T-cell (primary cell): Measurements from ENCODE around the gene RBMXL2. TPM values are rescaled to one million over a fixed set of nuclear protein-coding genes. Genes with fewer than 3 reads are reported as not detected.

Source experiments
- ATAC-seq, 4 experiments: fragments of 200-7000 bp in 3 of 4; fragments of 150-1000 bp in 1 of 4; cut with Tn5 transposase; replicated peaks in 1 of 4; 1 replicate in 3 of 4; 2 replicates in 1 of 4; pipeline ENCODE4 v1.10.0; 2021; ENCODE audit warnings: moderate library complexity in 3 of 4, mild to moderate bottlenecking in 2 of 4, moderate number of reproducible peaks in 1 of 4
- CTCF ChIA-PET, 2 donors: fragments of 300-600 bp; sonication (Branson Sonifier 250); formaldehyde crosslinking; loops; one replicate each; lab custom pipeline; 2022; ENCODE audit warnings: antibody characterized with exemption in 2 of 2; lab: Charles Lee
- POLR2A ChIA-PET, 2 donors: fragments of 300-600 bp; sonication (Branson Sonifier 250); formaldehyde crosslinking; loops; one replicate each; lab custom pipeline; 2022; ENCODE audit warnings: antibody characterized with exemption in 2 of 2; lab: Charles Lee
- DNase-seq, 35 experiments: peaks; one replicate each; pipeline versions ENCODE4 v3.0.0 to v3.0.0-alpha.2; 2013 to 2023
- H3K27ac ChIP-seq: one replicate; pipeline ENCODE4 v1.5.1; 2013; ENCODE audit warnings: low read length
- H3K27me3 ChIP-seq, 2 experiments: replicated peaks in 1 of 2; 1 replicate in 1 of 2; 2 replicates in 1 of 2; pipeline versions ENCODE4 v1.6.1 to v1.7.0; 2013; ENCODE audit warnings: low read length in 1 of 2, mixed read lengths in 1 of 2; ENCODE audit not compliant: control insufficient read depth in 2 of 2, insufficient read depth in 2 of 2; ENCODE audit errors: extremely low read depth in 1 of 2
- H3K36me3 ChIP-seq, 2 donors: 1 replicate in 1 of 2; 2 replicates in 1 of 2; pipeline versions ENCODE4 v1.6.1 to v1.7.0; 2013; ENCODE audit warnings: low read length in 1 of 2; ENCODE audit not compliant: control insufficient read depth in 2 of 2, insufficient read depth in 1 of 2; ENCODE audit errors: extremely low read depth in 1 of 2
- H3K4me1 ChIP-seq, 2 experiments: 1 replicate in 1 of 2; 2 replicates in 1 of 2; pipeline versions ENCODE4 v1.6.1 to v1.7.0; 2013; ENCODE audit warnings: low read length in 2 of 2, mixed read lengths in 1 of 2; ENCODE audit not compliant: insufficient read depth in 2 of 2, control insufficient read depth in 1 of 2; ENCODE audit errors: extremely low read depth in 1 of 2
- H3K4me3 ChIP-seq, 2 donors: 1 replicate in 1 of 2; 2 replicates in 1 of 2; pipeline versions ENCODE4 v1.5.1 to v1.7.0; 2013; ENCODE audit warnings: mild to moderate bottlenecking in 2 of 2, low read length in 1 of 2, moderate library complexity in 1 of 2; ENCODE audit not compliant: control insufficient read depth in 1 of 2; ENCODE audit errors: extremely low read depth in 1 of 2
- H3K9me3 ChIP-seq: 2 replicates; pipeline ENCODE4 v1.7.0; 2013
- H3K27ac Mint-ChIP-seq, 2 donors: one replicate each; pipeline ENCODE4 v1.8.0; 2020 to 2021; ENCODE audit warnings: mild to moderate bottlenecking in 2 of 2, mixed read lengths in 2 of 2
- H3K27me3 Mint-ChIP-seq, 2 donors: one replicate each; pipeline ENCODE4 v1.8.0; 2021 to 2022; ENCODE audit warnings: mixed read lengths in 2 of 2
- H3K36me3 Mint-ChIP-seq: one replicate; pipeline ENCODE4 v1.8.0; 2021; ENCODE audit warnings: mixed read lengths
- H3K4me1 Mint-ChIP-seq, 3 donors: one replicate each; pipeline ENCODE4 v1.8.0; 2020 to 2022; ENCODE audit warnings: mixed read lengths in 3 of 3, mild to moderate bottlenecking in 1 of 3
- H3K4me3 Mint-ChIP-seq, 3 donors: one replicate each; pipeline ENCODE4 v1.8.0; 2020 to 2022; ENCODE audit warnings: mild to moderate bottlenecking in 3 of 3, mixed read lengths in 3 of 3, moderate library complexity in 3 of 3
- H3K9me3 Mint-ChIP-seq, 3 donors: one replicate each; pipeline ENCODE4 v1.8.0; 2020 to 2022; ENCODE audit warnings: mixed read lengths in 3 of 3
- WGBS: methylation state at CpG from one replicate; pipeline ENCODE4 v1.1.5; 2013; ENCODE audit warnings: missing lambda C conversion rate; ENCODE audit not compliant: insufficient coverage; 5-methylcytosine and 5-hydroxymethylcytosine counted together
- total RNA-seq, 35 experiments: library from RNA in 6 of 35; stranded (reverse) in 6 of 35; fragments of 120-200 nt in 1 of 35; gene quantifications; one replicate each; pipeline versions ENCODE4 v1.2.1 to v1.2.4 and lab custom pipeline; 2013 to 2026

The RBMXL2 gene
- total RNA-seq, 5 donors from 2014 or later (not counting 1 experiment from before 2014, with no cell fraction given) = not detected

GRCh38 chr11:7062534-7062933 lies 26.3 kb upstream of the RBMXL2 start:
- Mint-ChIP-seq H3K4me3 (no peak overlapping the region), H3K4me1 (no peaks in the 10 kb centered on the region), H3K36me3 (no peaks in the 10 kb centered on the region), H3K9me3 (peaks cover 0 to 6% (median 0%) of the 10 kb centered on the region in 3 donors), H3K27me3 (peaks cover 7 to 10% of the 10 kb centered on the region in 2 donors), H3K27ac (no peak overlapping the region)
- no peak overlapping the region for H3K27ac ChIP-seq
- POLR2A ChIA-PET = no interaction called here
- H3K36me3 ChIP-seq = no peaks in the 10 kb centered on the region
- no CpG with 5 or more reads among the region's 2 CpGs for WGBS
- no peaks in the 10 kb centered on the region for H3K27me3 ChIP-seq
- H3K4me3 ChIP-seq = no peak overlapping the region
- DNase-seq (no peak), ATAC-seq (no peak)
- H3K4me1 ChIP-seq = no peaks in the 10 kb centered on the region
- H3K9me3 ChIP-seq = no peaks in the 10 kb centered on the region
- CTCF ChIA-PET = no interaction called here

- H3K4me1 Mint-ChIP-seq = no peaks in the 10 kb centered on the region
- H3K9me3 Mint-ChIP-seq = no peaks in the 10 kb centered on the region
- no peak overlapping the region for H3K4me3 ChIP-seq
- POLR2A ChIA-PET = no interaction called here
- H3K4me3 Mint-ChIP-seq = no peak overlapping the region
- no peaks in the 10 kb centered on the region for H3K36me3 ChIP-seq
- CTCF ChIA-PET = no interaction called here
- no peak overlapping the region for H3K27ac Mint-ChIP-seq
- DNase-seq = no peak
- WGBS = no CpG with 5 or more reads among the region's 4 CpGs
- H3K27me3 Mint-ChIP-seq = peaks cover 4 to 8% of the 10 kb centered on the region in 2 donors
- no peaks in the 10 kb centered on the region for H3K9me3 ChIP-seq
- H3K27ac ChIP-seq = no peak overlapping the region
- no peaks in the 10 kb centered on the region for H3K4me1 ChIP-seq
- H3K36me3 Mint-ChIP-seq = no peaks in the 10 kb centered on the region
- peaks cover 0 to 5% of the 10 kb centered on the region in 2 experiments for H3K27me3 ChIP-seq
- ATAC-seq = no peak
Observed at GRCh38 chr11:7072401-7073028, 16.3 kb upstream of the RBMXL2 start.

GRCh38 chr11:7077101-7077500 lies 11.7 kb upstream of the RBMXL2 start:
- ChIA-PET POLR2A (no interaction called here), CTCF (no interaction called here)
- H3K4me3 Mint-ChIP-seq = no peak overlapping the region
- no peaks in the 10 kb centered on the region for H3K4me1 ChIP-seq
- H3K36me3 ChIP-seq = no peaks in the 10 kb centered on the region
- no peak overlapping the region for H3K27ac Mint-ChIP-seq
- H3K9me3 ChIP-seq = no peaks in the 10 kb centered on the region
- WGBS = 69% methylated on average over 8 of the region's 16 CpGs
- H3K27me3 ChIP-seq = peaks cover 0 to 5% of the 10 kb centered on the region in 2 experiments
- no peak for DNase-seq
- no peaks in the 10 kb centered on the region for H3K4me1 Mint-ChIP-seq
- H3K36me3 Mint-ChIP-seq = no peaks in the 10 kb centered on the region
- H3K27ac ChIP-seq = no peak overlapping the region
- H3K27me3 Mint-ChIP-seq = peaks cover 0 to 3% of the 10 kb centered on the region in 2 donors
- peaks cover 2 to 13% (median 10%) of the 10 kb centered on the region in 3 donors for H3K9me3 Mint-ChIP-seq
- H3K4me3 ChIP-seq = no peak overlapping the region
- ATAC-seq = no peak

- DNase-seq (no peak), ATAC-seq (no peak)
- 79% methylated on average over 7 of the region's 7 CpGs for WGBS
- no peaks in the 10 kb centered on the region for H3K36me3 Mint-ChIP-seq
- Histone ChIP-seq H3K4me3 (no peak overlapping the region), H3K27ac (no peak overlapping the region), H3K36me3 (no peaks in the 10 kb centered on the region), H3K27me3 (peaks cover 0 to 5% of the 10 kb centered on the region in 2 experiments), H3K9me3 (no peaks in the 10 kb centered on the region), H3K4me1 (no peaks in the 10 kb centered on the region)
- peaks cover 2 to 13% (median 10%) of the 10 kb centered on the region in 3 donors for H3K9me3 Mint-ChIP-seq
- ChIA-PET POLR2A (no interaction called here), CTCF (no interaction called here)
- H3K4me1 Mint-ChIP-seq = no peaks in the 10 kb centered on the region
- no peak overlapping the region for H3K27ac Mint-ChIP-seq
- H3K4me3 Mint-ChIP-seq = no peak overlapping the region
- H3K27me3 Mint-ChIP-seq = peaks cover 6 to 14% of the 10 kb centered on the region in 2 donors
Observed at GRCh38 chr11:7079545-7080135, 9.2 kb upstream of the RBMXL2 start.

- ChIA-PET CTCF (no interaction called here), POLR2A (no interaction called here)
- Mint-ChIP-seq H3K4me1 (no peaks in the 10 kb centered on the region), H3K4me3 (no peak overlapping the region), H3K9me3 (peaks cover 2 to 13% (median 10%) of the 10 kb centered on the region in 3 donors), H3K27ac (no peak overlapping the region), H3K36me3 (no peaks in the 10 kb centered on the region), H3K27me3 (peaks cover 8 to 19% of the 10 kb centered on the region in 2 donors)
- Histone ChIP-seq H3K27me3 (peaks cover 0 to 5% of the 10 kb centered on the region in 2 experiments), H3K27ac (no peak overlapping the region), H3K9me3 (no peaks in the 10 kb centered on the region), H3K4me3 (no peak overlapping the region), H3K36me3 (no peaks in the 10 kb centered on the region), H3K4me1 (no peaks in the 10 kb centered on the region)
- no peak for DNase-seq
- 74% methylated on average over 4 of the region's 4 CpGs for WGBS
- ATAC-seq = no peak
Observed at GRCh38 chr11:7080900-7081299, 7.9 kb upstream of the RBMXL2 start.

- Histone ChIP-seq H3K36me3 (no peaks in the 10 kb centered on the region), H3K4me3 (no peak overlapping the region), H3K27me3 (peaks cover 0 to 5% of the 10 kb centered on the region in 2 experiments), H3K4me1 (no peaks in the 10 kb centered on the region), H3K27ac (no peak overlapping the region), H3K9me3 (no peaks in the 10 kb centered on the region)
- POLR2A ChIA-PET = no interaction called here
- CTCF ChIA-PET = no interaction called here
- Mint-ChIP-seq H3K27me3 (peaks cover 6 to 19% of the 10 kb centered on the region in 2 donors), H3K9me3 (peaks cover 2 to 13% (median 10%) of the 10 kb centered on the region in 3 donors), H3K4me3 (no peak overlapping the region), H3K27ac (no peak overlapping the region), H3K4me1 (no peaks in the 10 kb centered on the region), H3K36me3 (no peaks in the 10 kb centered on the region)
- ATAC-seq (no peak), DNase-seq (no peak)
- no CpG with 5 or more reads among the region's 1 CpG for WGBS
Observed at GRCh38 chr11:7081441-7081840, 7.4 kb upstream of the RBMXL2 start.
